H1 (cell line): ENCODE measurements around the gene RDH11. TPM values are rescaled to one million over a fixed set of nuclear protein-coding genes. Genes with fewer than 3 reads are reported as not detected.
"Not testable (repeated sequence)": the region's sequence is repeated elsewhere in the genome, so short reads cannot be mapped to it uniquely, and the experiment has no call there.

Experiments used
- CTCF ChIA-PET: fragments of 300-600 bp; sonication (Branson Sonifier 250); formaldehyde crosslinking; loops from one replicate; lab custom pipeline; 2021; ENCODE audit not compliant: partially characterized antibody; lab: Charles Lee
- POLR2A ChIA-PET: fragments of 300-600 bp; sonication (Branson Sonifier 250); formaldehyde crosslinking; loops from one replicate; lab custom pipeline; 2021; ENCODE audit warnings: inconsistent platforms; ENCODE audit not compliant: partially characterized antibody; lab: Charles Lee
- DNase-seq, 2 experiments: peaks; one replicate each; pipeline versions ENCODE4 v3.0.0 to v3.0.0-alpha.2; 2010 to 2022; ENCODE audit warnings: low spot score in 2 of 2, low read depth in 1 of 2, mixed read lengths in 1 of 2
- FAIRE-seq: peaks from 2 replicates; lab custom pipeline; 2011; peaks lifted over from hg19 to GRCh38; lab: Jason Lieb, UNC
- H2AFZ ChIP-seq: 2 replicates; pipeline ENCODE4 v1.8.1; 2012; ENCODE audit warnings: low read length, inconsistent platforms
- H2AK5ac ChIP-seq: 2 replicates; pipeline ENCODE4 v1.6.1; 2013; ENCODE audit warnings: low read depth, low read length
- H2BK120ac ChIP-seq: replicated peaks from 2 replicates; pipeline ENCODE3; 2013; ENCODE audit warnings: low read depth, low read length, inconsistent platforms
- H2BK12ac ChIP-seq: 2 replicates; pipeline ENCODE4 v1.6.1; 2013; ENCODE audit warnings: low read depth, low read length
- H2BK15ac ChIP-seq: 2 replicates; pipeline ENCODE4 v1.6.1; 2013; ENCODE audit warnings: low read length
- H2BK20ac ChIP-seq: 2 replicates; pipeline ENCODE4 v1.6.1; 2013; ENCODE audit warnings: low read length
- H2BK5ac ChIP-seq: 2 replicates; pipeline ENCODE4 v1.6.1; 2013; ENCODE audit warnings: low read depth, low read length
- H3K14ac ChIP-seq: 2 replicates; pipeline ENCODE4 v1.6.1; 2013; ENCODE audit warnings: inconsistent platforms; ENCODE audit not compliant: insufficient read length
- H3K18ac ChIP-seq: 2 replicates; pipeline ENCODE4 v1.6.1; 2013; ENCODE audit warnings: low read length; ENCODE audit errors: extremely low read depth
- H3K23ac ChIP-seq: 2 replicates; pipeline ENCODE4 v1.6.1; 2013; ENCODE audit warnings: inconsistent platforms; ENCODE audit not compliant: insufficient read length
- H3K23me2 ChIP-seq: 2 replicates; pipeline ENCODE4 v1.6.1; 2013; ENCODE audit warnings: low read depth, low read length
- H3K27ac ChIP-seq: 2 replicates; pipeline ENCODE4 v1.6.1; 2011; ENCODE audit warnings: low read depth, low read length, inconsistent platforms
- H3K27me3 ChIP-seq, 4 experiments: replicated peaks in 1 of 4; 1 replicate in 1 of 4; 2 replicates in 3 of 4; pipeline versions ENCODE4 v1.6.1 to v1.8.1; 2011 to 2013; ENCODE audit warnings: low read length in 3 of 4, mild to moderate bottlenecking in 3 of 4, inconsistent platforms in 2 of 4, mixed read lengths in 2 of 4, moderate library complexity in 1 of 4; ENCODE audit not compliant: control insufficient read depth in 3 of 4, insufficient read depth in 3 of 4; ENCODE audit errors: extremely low read depth in 1 of 4
- H3K36me3 ChIP-seq, 4 experiments: 2 replicates each; pipeline versions ENCODE4 v1.6.1 to v1.8.1; 2011 to 2013; ENCODE audit warnings: mild to moderate bottlenecking in 4 of 4, low read length in 3 of 4, moderate library complexity in 2 of 4, control low read depth in 1 of 4, inconsistent platforms in 1 of 4; ENCODE audit not compliant: insufficient read depth in 4 of 4, control insufficient read depth in 2 of 4
- H3K4ac ChIP-seq: replicated peaks from 2 replicates; pipeline ENCODE3; 2013; ENCODE audit warnings: low read length, low read depth, mixed read lengths, inconsistent platforms; ENCODE audit not compliant: insufficient read length
- H3K4me1 ChIP-seq, 4 experiments: replicated peaks in 1 of 4; 1 replicate in 1 of 4; 2 replicates in 3 of 4; pipeline versions ENCODE4 v1.6.1 to v1.8.1; 2011 to 2013; ENCODE audit warnings: low read length in 3 of 4, inconsistent platforms in 2 of 4, mixed read lengths in 1 of 4; ENCODE audit not compliant: insufficient read depth in 4 of 4, control insufficient read depth in 3 of 4
- H3K4me2 ChIP-seq, 2 experiments: 2 replicates each; pipeline versions ENCODE4 v1.6.1 to v1.8.1; 2011 to 2013; ENCODE audit warnings: low read depth in 2 of 2, low read length in 2 of 2, control low read depth in 1 of 2, inconsistent platforms in 1 of 2, mild to moderate bottlenecking in 1 of 2; ENCODE audit not compliant: insufficient read depth in 1 of 2
- H3K4me3 ChIP-seq, 4 experiments: fragments of 200-600, 300-600 bp in 1 of 4; sonication (generic), shearing (Covaris generic), sonication (Bioruptor Twin) in 1 of 4; 2 replicates each; pipeline versions ENCODE4 v1.5.1 to v1.8.1; 2011 to 2016; ENCODE audit warnings: low read length in 4 of 4, low read depth in 3 of 4, control low read depth in 2 of 4, inconsistent platforms in 2 of 4, mild to moderate bottlenecking in 2 of 4, mixed read lengths in 1 of 4, moderate library complexity in 1 of 4; ENCODE audit not compliant: insufficient read depth in 2 of 4; ENCODE audit errors: extremely low read depth in 1 of 4
- H3K56ac ChIP-seq: replicated peaks from 2 replicates; pipeline ENCODE3; 2013; ENCODE audit warnings: low read depth, mild to moderate bottlenecking, mixed read lengths, low read length, inconsistent platforms; ENCODE audit not compliant: insufficient read length
- H3K79me1 ChIP-seq: 2 replicates; pipeline ENCODE4 v1.6.1; 2013; ENCODE audit warnings: low read depth, low read length, control low read depth
- H3K79me2 ChIP-seq, 2 experiments: 2 replicates each; pipeline versions ENCODE4 v1.6.1 to v1.8.1; 2012 to 2013; ENCODE audit warnings: low read length in 2 of 2, mild to moderate bottlenecking in 2 of 2, inconsistent platforms in 1 of 2; ENCODE audit not compliant: insufficient read depth in 2 of 2, control insufficient read depth in 1 of 2
- H3K9ac ChIP-seq, 4 experiments: replicated peaks in 1 of 4; 1 replicate in 1 of 4; 2 replicates in 3 of 4; pipeline versions ENCODE4 v1.6.1 to v1.8.1; 2011 to 2013; ENCODE audit warnings: low read depth in 3 of 4, low read length in 3 of 4, control low read depth in 2 of 4, mild to moderate bottlenecking in 2 of 4, moderate library complexity in 2 of 4, inconsistent platforms in 1 of 4; ENCODE audit errors: extremely low read depth in 1 of 4
- H3K9me3 ChIP-seq, 2 experiments: 2 replicates each; pipeline versions ENCODE4 v1.6.1 to v1.8.1; 2012 to 2013; ENCODE audit warnings: mild to moderate bottlenecking in 2 of 2, moderate library complexity in 2 of 2, control low read depth in 1 of 2, inconsistent platforms in 1 of 2, low read depth in 1 of 2, low read length in 1 of 2, mixed read lengths in 1 of 2; ENCODE audit not compliant: insufficient read depth in 2 of 2
- H4K20me1 ChIP-seq, 2 experiments: replicated peaks in 1 of 2; 2 replicates each; pipeline versions ENCODE3 to v1.8.1; 2011 to 2013; ENCODE audit warnings: inconsistent platforms in 2 of 2, low read length in 2 of 2, mild to moderate bottlenecking in 1 of 2; ENCODE audit not compliant: insufficient read depth in 2 of 2, control insufficient read depth in 1 of 2
- H4K5ac ChIP-seq: 2 replicates; pipeline ENCODE4 v1.6.1; 2013; ENCODE audit warnings: low read length, low read depth, mixed read lengths, inconsistent platforms; ENCODE audit not compliant: insufficient read length
- H4K8ac ChIP-seq: 2 replicates; pipeline ENCODE4 v1.8.0; 2013; ENCODE audit warnings: mild to moderate bottlenecking, moderate library complexity, low read length, inconsistent platforms; ENCODE audit not compliant: insufficient read depth; ENCODE audit errors: extremely low read depth
- H4K91ac ChIP-seq: replicated peaks from 2 replicates; pipeline ENCODE3; 2013; ENCODE audit warnings: low read length, mixed read lengths, inconsistent platforms; ENCODE audit not compliant: insufficient read length
- WGBS, 2 experiments: shearing (Covaris generic) in 1 of 2; methylation state at CpG; one replicate each; pipeline versions ENCODE4 v1.1.6 to v1.1.7; 2013 to 2015; ENCODE audit warnings: low lambda C conversion rate in 2 of 2, mixed read lengths in 2 of 2, inconsistent platforms in 1 of 2, low coverage in 1 of 2, missing lambda C conversion rate in 1 of 2; ENCODE audit not compliant: insufficient replicate concordance in 2 of 2, insufficient coverage in 1 of 2, insufficient read length in 1 of 2; ENCODE audit errors: extremely low coverage in 1 of 2, missing lambda C conversion rate in 1 of 2; 5-methylcytosine and 5-hydroxymethylcytosine counted together
- polyA plus RNA-seq, 7 experiments: library from polyadenylated mRNA; depleted of rRNA in 3 of 7; stranded (reverse) in 5 of 7; unstranded in 2 of 7; fragments of >200 nt in 5 of 7; fragments of 200-250 nt in 2 of 7; gene quantifications; 1 replicate in 5 of 7; 2 replicates in 1 of 7; 4 replicates in 1 of 7; pipeline versions ENCODE4 v1.2.1 to v1.2.3, GENCODE V29; 2011 to 2013; ENCODE audit warnings: missing spikeins in 2 of 7, mixed read lengths in 2 of 7
- total RNA-seq: library from RNA; stranded (reverse); fragmentation: NEBNext Ultra II Directional; extraction: Animal tissue kit (Norgen Biotek cat#: 25700); gene quantifications from 2 replicates; pipeline ENCODE4 v1.2.1, GENCODE V29; 2021

RDH11 gene
- total and polyA plus RNA-seq, 2 of the 8 experiments (the other 6 are each of a cell fraction or from before 2014, with no cell fraction given), result 104 to 117 TPM

GRCh38 chr14:67709796-67710195 is 14.2 kb upstream of the RDH11 start:
- H3K4ac ChIP-seq, H3K56ac ChIP-seq, CTCF ChIA-PET, H2AFZ ChIP-seq, H3K23me2 ChIP-seq, H3K14ac ChIP-seq, H4K91ac ChIP-seq, H2BK120ac ChIP-seq, H2BK20ac ChIP-seq, H4K20me1 ChIP-seq, H2BK5ac ChIP-seq, H3K79me2 ChIP-seq, H3K18ac ChIP-seq, H3K36me3 ChIP-seq, H3K4me2 ChIP-seq, H3K27me3 ChIP-seq, POLR2A ChIA-PET, H3K4me3 ChIP-seq, DNase-seq, H3K9ac ChIP-seq, H3K4me1 ChIP-seq, H4K5ac ChIP-seq, H3K23ac ChIP-seq, H4K8ac ChIP-seq, H3K27ac ChIP-seq, H2BK12ac ChIP-seq, FAIRE-seq, H3K79me1 ChIP-seq, H2AK5ac ChIP-seq, H2BK15ac ChIP-seq: not testable (repeated sequence)
- 74% methylated on average over 1 of the region's 1 CpG; no CpG with 5 or more reads in 1 of the 2 experiments for WGBS, 2 experiments
- peaks cover 16 to 17% of the 10 kb centered on the region in 2 experiments for H3K9me3 ChIP-seq

- H4K8ac ChIP-seq, H3K4me2 ChIP-seq, H3K4me1 ChIP-seq, H2BK5ac ChIP-seq, H4K20me1 ChIP-seq, H3K36me3 ChIP-seq, H3K27me3 ChIP-seq, H3K79me2 ChIP-seq, H3K9ac ChIP-seq, H3K4ac ChIP-seq, H3K14ac ChIP-seq, H2AFZ ChIP-seq, H3K4me3 ChIP-seq, H4K5ac ChIP-seq, FAIRE-seq, H2BK15ac ChIP-seq, H2BK20ac ChIP-seq, H3K23ac ChIP-seq, H3K23me2 ChIP-seq, H3K18ac ChIP-seq, POLR2A ChIA-PET, H3K56ac ChIP-seq, H3K27ac ChIP-seq, H2BK12ac ChIP-seq, H4K91ac ChIP-seq, H2AK5ac ChIP-seq, DNase-seq, H3K79me1 ChIP-seq, H2BK120ac ChIP-seq, CTCF ChIA-PET: not testable (repeated sequence)
- peaks cover 16 to 17% of the 10 kb centered on the region in 2 experiments for H3K9me3 ChIP-seq
Observed at GRCh38 chr14:67709346-67709745, 13.8 kb upstream of the RDH11 start.
